ENCODE data around the gene FADS2.

GRCh38 chr11:61907871-61908729, 80.0 kb downstream of the FADS2 start:
- no peak for TF ChIP-seq CTCF (IDR thresholded peaks at IDR 0.05; ENCODE audit: low read depth, low read length, poor library complexity, severe bottlenecking)
- TF ChIP-seq EZH2phosphoT487 (IDR thresholded peaks at IDR 0.05; ENCODE audit: borderline replicate concordance, low read length), result no peak
